ENCODE results near the gene ARAP2. TPM values are rescaled to one million over a fixed set of nuclear protein-coding genes. Genes with fewer than 3 reads are reported as not detected.

The ARAP2 gene
- total RNA-seq, 4 donors from 2014 or later, result 12.4 to 23.4 (median 14.4) TPM

DNA sequence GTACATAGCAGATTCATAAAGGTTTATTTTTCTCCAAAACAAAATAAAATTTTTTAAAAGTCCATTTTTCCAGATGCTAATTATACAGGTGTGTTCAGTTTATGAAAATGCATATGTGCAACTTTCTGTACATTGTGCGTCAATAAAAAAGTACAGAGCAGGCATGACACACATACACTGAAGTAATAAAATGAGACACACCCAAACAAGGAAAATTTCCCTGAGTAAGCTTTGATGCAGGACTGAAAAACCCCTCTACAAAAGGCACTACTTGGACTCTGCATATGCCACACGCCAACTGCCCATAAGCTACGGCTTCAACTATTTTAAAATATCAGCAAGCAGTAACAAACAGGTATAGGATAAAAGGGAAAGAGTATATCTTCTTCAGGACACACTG is 13.8 kb downstream of the ARAP2 start:
- Histone ChIP-seq H3K4me1 (peaks cover 0 to 2% (median 0%) of the 10 kb centered on the region in 3 donors), H3K4me3 (no peak overlapping the region), H3K27ac (no peak overlapping the region), H3K36me3 (no peaks in the 10 kb centered on the region), H3K9me3 (no peaks in the 10 kb centered on the region), H3K27me3 (no peaks in the 10 kb centered on the region)
- no peak for ATAC-seq
- TF ChIP-seq POLR2AphosphoS5 (IDR thresholded peaks at IDR 0.05) (no peak), POLR2A (IDR thresholded peaks at IDR 0.05) (no peak), EP300 (IDR thresholded peaks at IDR 0.05) (no peak)
- TF ChIP-seq, protein P1, sequence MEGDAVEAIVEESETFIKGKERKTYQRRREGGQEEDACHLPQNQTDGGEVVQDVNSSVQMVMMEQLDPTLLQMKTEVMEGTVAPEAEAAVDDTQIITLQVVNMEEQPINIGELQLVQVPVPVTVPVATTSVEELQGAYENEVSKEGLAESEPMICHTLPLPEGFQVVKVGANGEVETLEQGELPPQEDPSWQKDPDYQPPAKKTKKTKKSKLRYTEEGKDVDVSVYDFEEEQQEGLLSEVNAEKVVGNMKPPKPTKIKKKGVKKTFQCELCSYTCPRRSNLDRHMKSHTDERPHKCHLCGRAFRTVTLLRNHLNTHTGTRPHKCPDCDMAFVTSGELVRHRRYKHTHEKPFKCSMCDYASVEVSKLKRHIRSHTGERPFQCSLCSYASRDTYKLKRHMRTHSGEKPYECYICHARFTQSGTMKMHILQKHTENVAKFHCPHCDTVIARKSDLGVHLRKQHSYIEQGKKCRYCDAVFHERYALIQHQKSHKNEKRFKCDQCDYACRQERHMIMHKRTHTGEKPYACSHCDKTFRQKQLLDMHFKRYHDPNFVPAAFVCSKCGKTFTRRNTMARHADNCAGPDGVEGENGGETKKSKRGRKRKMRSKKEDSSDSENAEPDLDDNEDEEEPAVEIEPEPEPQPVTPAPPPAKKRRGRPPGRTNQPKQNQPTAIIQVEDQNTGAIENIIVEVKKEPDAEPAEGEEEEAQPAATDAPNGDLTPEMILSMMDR (IDR thresholded peaks at IDR 0.05), result no peak
- 87 to 89% methylated on average over 3 of the region's 3 CpGs for WGBS, 2 donors (ENCODE audit: low coverage in 1 of 2)

GRCh38 chr4:36227913-36228312 is 16.4 kb downstream of the ARAP2 start:
- Histone ChIP-seq H3K4me1 (peaks cover 0 to 7% (median 0%) of the 10 kb centered on the region in 3 donors), H3K36me3 (no peaks in the 10 kb centered on the region), H3K4me3 (no peak overlapping the region), H3K27me3 (no peaks in the 10 kb centered on the region), H3K27ac (no peak overlapping the region), H3K9me3 (no peaks in the 10 kb centered on the region)
- WGBS, 2 donors (ENCODE audit: low coverage in 1 of 2), result 67 to 68% methylated on average over 3 to 5 of the region's 5 CpGs
- TF ChIP-seq POLR2A (IDR thresholded peaks at IDR 0.05) (no peak), POLR2AphosphoS5 (IDR thresholded peaks at IDR 0.05) (no peak), EP300 (IDR thresholded peaks at IDR 0.05) (no peak)
- TF ChIP-seq, protein P1 (IDR thresholded peaks at IDR 0.05), result no peak
- no peak for ATAC-seq

GRCh38 chr4:36226430-36227227 is 17.7 kb downstream of the ARAP2 start:
- Histone ChIP-seq H3K36me3 (no peaks in the 10 kb centered on the region), H3K4me1 (peaks cover 0 to 7% (median 0%) of the 10 kb centered on the region in 3 donors), H3K9me3 (no peaks in the 10 kb centered on the region), H3K4me3 (no peak overlapping the region), H3K27ac (no peak overlapping the region), H3K27me3 (no peaks in the 10 kb centered on the region)
- 48 to 82% methylated on average over 2 of the region's 2 CpGs for WGBS, 2 donors (ENCODE audit: low coverage in 1 of 2)
- no peak for TF ChIP-seq POLR2A (IDR thresholded peaks at IDR 0.05)
- no peak for TF ChIP-seq POLR2AphosphoS5 (IDR thresholded peaks at IDR 0.05)
- TF ChIP-seq EP300 (IDR thresholded peaks at IDR 0.05), result no peak
- TF ChIP-seq, protein P1 (IDR thresholded peaks at IDR 0.05), result no peak
- no peak for ATAC-seq

DNA sequence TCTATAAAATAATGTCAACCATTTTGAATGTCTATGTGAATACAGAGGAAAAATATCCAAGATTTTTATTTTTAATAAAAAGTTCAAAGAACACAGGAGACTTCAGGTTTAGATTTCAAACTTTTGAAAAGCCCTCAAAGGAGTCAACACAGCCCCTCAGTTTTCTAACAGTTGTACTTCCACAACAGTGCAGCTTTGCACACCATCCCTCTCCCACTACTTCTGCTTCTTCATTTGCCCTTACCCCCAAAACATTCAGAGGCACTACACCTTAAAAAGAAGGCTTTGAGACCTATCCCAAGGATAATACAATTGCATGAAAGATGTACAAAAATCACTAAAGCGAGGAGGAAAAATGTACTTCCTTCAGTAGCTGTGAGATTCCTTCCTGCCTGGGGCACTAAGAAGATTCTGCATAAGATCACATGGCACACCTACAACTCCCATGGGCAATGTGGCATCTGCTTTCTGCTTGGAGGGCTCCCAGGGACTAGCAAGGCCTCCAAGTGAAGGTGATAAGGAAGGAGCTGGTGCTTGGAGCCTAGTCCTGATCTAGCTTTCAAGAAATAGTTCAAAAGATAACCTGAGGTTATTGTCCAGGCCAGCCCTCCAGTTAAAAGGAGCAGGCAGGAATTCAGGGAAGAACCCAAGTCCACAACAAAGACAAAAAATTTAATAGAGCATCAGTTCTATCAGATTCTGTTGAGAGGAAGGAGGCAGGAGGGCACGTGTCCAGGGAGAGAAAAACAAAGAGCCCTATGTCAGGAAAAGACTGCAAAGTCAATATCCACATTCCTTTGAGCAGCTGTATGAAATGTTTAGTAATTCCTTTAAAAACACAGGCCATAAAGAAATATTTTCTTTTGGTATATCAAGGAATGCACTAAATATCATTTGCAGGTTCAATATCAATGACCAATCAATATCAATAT is 19.1 kb downstream of the ARAP2 start:
- ATAC-seq, result no peak
- no peaks in the 10 kb centered on the region for H3K9me3 ChIP-seq
- H3K27ac ChIP-seq, result no peak overlapping the region
- H3K4me3 ChIP-seq, result no peak overlapping the region
- peaks cover 0 to 7% (median 0%) of the 10 kb centered on the region in 3 donors for H3K4me1 ChIP-seq
- H3K36me3 ChIP-seq, result no peaks in the 10 kb centered on the region
- TF ChIP-seq, protein P1 (IDR thresholded peaks at IDR 0.05), result no peak
- TF ChIP-seq POLR2A (IDR thresholded peaks at IDR 0.05) (no peak), POLR2AphosphoS5 (IDR thresholded peaks at IDR 0.05) (no peak), EP300 (IDR thresholded peaks at IDR 0.05) (no peak)
- WGBS, 2 donors (ENCODE audit: low coverage in 1 of 2), result 28 to 49% methylated on average over 1 to 2 of the region's 2 CpGs
- no peaks in the 10 kb centered on the region for H3K27me3 ChIP-seq

All from gastroesophageal sphincter (tissue), 4 donors.